HG03460 (cell line): ENCODE measurements around the gene PSMB5.

Experiments used
- ATAC-seq: cut with Tn5 transposase; IDR thresholded peaks from one replicate; pipeline ENCODE4 v1.9.1; 2021; ENCODE audit not compliant: unreplicated experiment

The PSMB5 gene

GRCh38 chr14:23060536-23061260 lies 26.0 kb upstream of the PSMB5 start:
- ATAC-seq: no peak

DNA sequence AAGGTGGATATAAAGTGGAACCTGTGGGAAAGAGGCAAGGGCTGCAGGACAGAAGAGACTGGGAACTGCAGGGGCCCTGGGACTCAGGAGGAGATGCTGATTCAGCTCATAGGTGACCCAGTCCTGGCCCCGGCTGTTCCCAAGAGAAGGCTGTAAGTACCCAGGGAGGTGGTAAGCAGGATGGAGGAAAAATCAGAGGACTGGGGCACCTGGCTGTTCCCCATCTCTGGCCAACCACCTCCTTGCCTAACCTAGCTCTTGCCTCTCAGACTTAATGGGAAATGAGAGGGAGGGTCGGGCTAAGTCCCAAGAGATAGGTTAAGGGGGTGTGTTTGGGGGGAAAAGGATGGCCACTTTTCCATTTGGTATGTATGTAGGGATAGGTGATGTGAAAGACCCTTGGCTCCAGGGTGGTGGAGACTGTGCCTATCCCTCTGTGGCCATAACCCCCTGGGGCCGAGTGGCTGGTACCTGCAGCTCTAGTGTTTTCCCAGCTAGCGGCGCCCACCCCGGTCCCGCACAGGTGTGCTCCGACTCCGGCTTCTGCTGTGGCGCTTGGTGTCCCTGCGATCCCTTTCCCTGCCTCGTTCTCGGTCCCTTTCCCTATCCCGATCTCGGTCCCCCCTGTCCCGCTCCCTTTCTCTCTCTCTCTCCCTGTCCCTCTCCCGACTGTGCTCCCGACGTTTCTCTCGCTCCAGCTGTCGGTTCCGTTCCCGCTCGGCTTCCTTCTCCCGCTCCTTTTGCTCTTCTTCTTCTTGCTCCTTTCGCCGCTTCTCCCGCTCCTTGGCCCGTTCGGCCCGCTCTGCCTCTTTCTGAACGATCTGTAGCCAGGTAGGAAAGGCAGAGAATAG lies 24.2 kb upstream of the PSMB5 start:
- ATAC-seq: no peak

DNA sequence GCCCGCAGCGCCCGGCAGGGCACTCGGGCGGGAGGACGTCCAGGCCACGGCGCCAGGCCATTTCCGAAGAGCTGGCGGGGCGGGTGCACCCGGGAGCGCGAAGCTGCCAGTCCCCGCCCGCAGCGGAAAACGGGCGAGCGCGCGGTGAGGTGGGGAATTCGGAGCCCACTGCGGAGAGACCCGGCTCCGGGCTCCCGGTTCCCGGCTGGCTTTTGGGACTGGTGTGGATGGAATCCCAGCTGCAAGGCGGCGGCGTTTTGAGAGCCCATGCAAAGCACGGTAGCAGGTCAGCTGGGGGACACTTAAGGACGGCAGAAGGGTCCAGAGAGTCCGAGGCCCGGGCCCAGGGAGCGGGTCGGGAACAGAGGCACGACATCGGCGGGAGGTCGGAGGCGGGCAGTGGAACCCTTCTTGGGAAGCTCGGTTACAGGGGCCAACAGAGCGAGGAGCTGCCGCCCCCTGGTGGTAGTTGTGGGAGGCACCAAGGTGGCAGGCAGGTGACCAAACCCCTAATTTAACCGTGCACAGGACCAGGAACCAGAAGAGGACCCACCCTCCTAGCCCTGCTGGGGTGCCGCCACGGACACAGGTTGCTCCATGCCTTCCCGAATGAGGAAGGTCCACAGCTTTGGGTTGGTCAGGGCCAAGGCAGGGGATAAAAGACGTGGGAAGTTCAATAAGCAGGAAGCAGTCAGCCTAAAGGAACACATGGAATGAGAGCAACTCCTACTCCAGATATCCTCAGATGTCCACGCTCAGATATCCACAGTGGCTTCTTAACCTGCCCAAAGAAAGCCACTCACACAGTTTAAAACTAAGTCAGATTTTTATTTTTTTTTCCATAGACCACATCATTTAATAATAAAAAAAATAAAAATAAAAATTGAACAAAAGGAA lies 23.3 kb upstream of the PSMB5 start:
- ATAC-seq: peak; percentile 57

GRCh38 chr14:23056956-23057756 lies 22.5 kb upstream of the PSMB5 start, which contains the start of gene CDH24:
Gene CDH24 (minus strand): TSS chr14:23057520. CDS start chr14:23055733, 1,787 bp downstream.
- ATAC-seq: peak; percentile 40

GRCh38 chr14:23056145-23056955 lies 21.6 kb upstream of the PSMB5 start:
- ATAC-seq: peak; percentile 49

DNA sequence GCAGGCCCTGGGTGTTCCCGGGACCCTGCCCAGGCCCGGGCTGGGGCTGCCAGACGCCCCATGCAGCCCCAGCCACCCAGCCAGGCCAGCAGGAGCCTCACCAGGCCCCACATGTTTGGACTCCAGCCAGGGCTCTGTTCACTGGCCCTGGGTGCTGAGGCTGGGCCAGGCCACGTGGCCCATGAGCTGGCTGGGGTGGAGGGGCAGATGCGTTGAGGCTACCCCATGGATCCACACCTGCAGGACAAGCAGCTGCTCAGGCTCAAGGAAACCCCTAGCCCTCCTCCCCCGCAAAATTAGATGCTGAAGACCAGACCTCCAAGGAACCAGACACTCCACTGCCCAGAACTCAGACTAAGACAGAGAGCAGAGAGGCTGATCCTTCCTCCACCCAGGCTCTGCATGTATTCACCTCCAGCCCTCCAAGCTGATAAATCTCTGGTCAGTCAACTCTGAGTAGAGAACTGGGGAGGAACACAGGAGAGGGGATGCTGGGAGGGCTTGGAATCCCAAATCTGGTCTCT lies 21.0 kb upstream of the PSMB5 start:
- no peak for ATAC-seq

- no peak for ATAC-seq
Observed at GRCh38 chr14:23055147-23055550, 20.4 kb upstream of the PSMB5 start.

GRCh38 chr14:23054000-23054811 lies 19.5 kb upstream of the PSMB5 start:
- ATAC-seq: no peak

GRCh38 chr14:23053426-23053825 lies 18.7 kb upstream of the PSMB5 start:
- no peak for ATAC-seq

DNA sequence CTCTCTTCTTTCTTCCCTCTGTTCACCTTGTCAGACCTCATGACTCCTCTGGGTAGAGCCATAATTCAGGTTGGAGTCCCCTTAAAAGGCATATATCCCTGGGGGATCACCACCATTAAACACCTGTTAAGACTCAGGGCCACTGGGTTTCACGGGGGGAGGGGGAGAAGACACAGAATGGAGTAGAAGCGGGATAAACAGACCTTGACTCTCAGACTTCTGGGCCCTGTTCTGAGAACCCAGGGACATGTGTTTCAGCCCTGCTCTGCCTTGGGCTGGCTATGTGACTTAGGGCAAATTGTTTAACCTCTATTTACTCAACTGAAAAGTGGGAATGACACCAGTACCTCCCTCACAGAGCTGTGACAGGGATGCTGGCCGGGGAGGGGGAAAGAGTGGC lies 18.0 kb upstream of the PSMB5 start:
- ATAC-seq: no peak

GRCh38 chr14:23052182-23052623 lies 17.5 kb upstream of the PSMB5 start:
- no peak for ATAC-seq

GRCh38 chr14:23051141-23052057 lies 16.7 kb upstream of the PSMB5 start:
- no peak for ATAC-seq

DNA sequence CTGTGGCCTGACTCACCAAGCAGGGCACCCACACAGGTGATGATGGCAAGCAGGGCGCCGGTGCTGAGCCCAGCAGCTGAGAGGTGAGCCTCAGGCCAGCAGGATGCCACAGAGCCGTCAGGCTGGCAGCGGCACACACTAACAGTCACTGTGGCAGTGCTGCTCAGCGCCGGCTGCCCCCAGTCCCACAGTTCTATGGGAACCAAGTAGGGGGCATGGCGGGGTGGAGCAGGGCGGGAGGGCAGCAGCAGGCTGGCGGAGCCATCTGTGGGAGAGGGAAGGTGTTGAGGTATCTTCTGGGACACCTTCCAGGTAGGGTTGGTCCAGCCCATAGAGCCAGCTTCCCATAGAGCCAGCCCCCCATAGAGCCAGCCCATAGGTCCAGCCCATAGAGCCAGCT lies 14.3 kb upstream of the PSMB5 start:
- ATAC-seq: no peak

GRCh38 chr14:23047751-23048693 lies 13.3 kb upstream of the PSMB5 start:
- no peak for ATAC-seq

DNA sequence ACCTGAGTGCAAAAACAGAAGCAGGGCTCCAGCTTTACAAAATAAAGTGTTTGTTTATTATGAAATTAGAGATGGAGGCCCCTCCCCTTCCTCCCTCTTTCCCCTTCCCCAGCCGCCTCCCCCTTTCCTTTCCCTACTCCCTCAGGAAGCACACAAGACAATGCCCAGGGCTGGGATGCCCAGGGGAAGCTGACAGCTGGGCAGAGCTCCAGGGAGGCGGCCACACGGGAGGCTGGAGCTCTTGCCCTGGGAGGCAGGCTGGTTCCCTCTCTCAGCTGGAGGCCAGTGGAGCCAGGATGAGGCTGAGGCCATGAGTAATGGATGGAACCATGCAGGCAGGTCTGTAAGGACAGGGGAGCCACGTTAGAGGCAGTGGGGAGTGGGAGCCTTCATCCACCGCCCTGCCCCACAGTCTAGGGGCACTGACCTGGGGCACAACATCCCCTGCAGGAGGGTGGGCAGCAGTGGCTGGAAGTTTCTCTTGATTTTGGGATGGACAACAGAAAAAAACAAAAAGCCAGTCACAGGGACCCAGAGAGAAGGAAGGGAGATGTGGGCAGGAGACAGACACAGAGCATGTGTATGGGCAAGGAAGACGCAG lies 12.4 kb upstream of the PSMB5 start:
- no peak for ATAC-seq
